ENCODE measurements around the gene CCDC97. TPM values are rescaled to one million over a fixed set of nuclear protein-coding genes. Genes with fewer than 3 reads are reported as not detected.

The CCDC97 gene
- polyA plus RNA-seq (4.9 and 5.5 TPM in 2 replicates), polyA minus RNA-seq (8.1 and 10.2 TPM in 2 replicates)

GRCh38 chr19:41310033-41310831 lies at the start of gene CCDC97:
Gene CCDC97 (plus strand): TSS chr19:41310172. CDS start chr19:41310311, 139 bp downstream.
- H3K4me2 ChIP-seq (ENCODE audit: low read length) = peak within 1 kb of the TSS; percentile 92
- H3K9me3 ChIP-seq (ENCODE audit: low read length) = no peaks in the 10 kb centered on the region
- peak within 1 kb of the TSS; percentile 79 for H3K4me3 ChIP-seq (ENCODE audit: low read length)
- no peaks in the 10 kb centered on the region for H3K9me2 ChIP-seq (ENCODE audit: insufficient read depth, low read length)
- peak within 1 kb of the TSS; percentile 94 for H3K27ac ChIP-seq (ENCODE audit: low read length)
- H3K36me3 ChIP-seq (ENCODE audit: insufficient read depth, low read length) = no peaks in the 10 kb centered on the region
- H4K20me1 ChIP-seq (ENCODE audit: insufficient read depth) = no peaks in the 10 kb centered on the region
- peak within 1 kb of the TSS; percentile 90 for H3K9ac ChIP-seq (ENCODE audit: low read length)
- H3K79me2 ChIP-seq (replicated peaks; ENCODE audit: insufficient read depth, low read length) = peaks cover 10% of the 10 kb centered on the region
- TF ChIP-seq TAF1 (IDR thresholded peaks at IDR 0.05; ENCODE audit: low read depth) (peak; percentile 87), REST (IDR thresholded peaks at IDR 0.05; ENCODE audit: borderline replicate concordance) (peak; percentile 78), EZH2 (IDR thresholded peaks at IDR 0.05; ENCODE audit: borderline replicate concordance, insufficient read depth, low read length, poor library complexity, severe bottlenecking) (no peak), SMC3 (conservative IDR thresholded peaks at IDR 0.05; ENCODE audit: poor library complexity) (peak; percentile 55), POLR2AphosphoS5 (IDR thresholded peaks at IDR 0.05) (peak; percentile 77), MXI1 (conservative IDR thresholded peaks at IDR 0.05; ENCODE audit: poor library complexity, severe bottlenecking) (peak; percentile 91), EP300 (conservative IDR thresholded peaks at IDR 0.05; ENCODE audit: poor library complexity, severe bottlenecking) (peak; percentile 58), RAD21 (conservative IDR thresholded peaks at IDR 0.05) (peak; percentile 32), CTCF (IDR thresholded peaks at IDR 0.05; ENCODE audit: poor library complexity, severe bottlenecking) (no peak)
- no peaks in the 10 kb centered on the region for H3K27me3 ChIP-seq (ENCODE audit: insufficient read depth, low read depth, low read length)
- no peaks in the 10 kb centered on the region for H3F3A ChIP-seq (ENCODE audit: insufficient read depth, low read length, poor library complexity, severe bottlenecking)
- H2AFZ ChIP-seq (ENCODE audit: low read depth, low read length) = peak within 1 kb of the TSS; percentile 87

- Histone ChIP-seq H3K9me3 (ENCODE audit: low read length) (no peaks in the 10 kb centered on the region), H2AFZ (ENCODE audit: low read depth, low read length) (peak overlapping the region; percentile 71), H3K79me2 (replicated peaks; ENCODE audit: insufficient read depth, low read length) (peaks cover 22% of the 10 kb centered on the region), H3K4me3 (ENCODE audit: low read length) (peak overlapping the region; percentile 80), H3F3A (ENCODE audit: insufficient read depth, low read length, poor library complexity, severe bottlenecking) (no peaks in the 10 kb centered on the region), H3K9me2 (ENCODE audit: insufficient read depth, low read length) (no peaks in the 10 kb centered on the region), H4K20me1 (ENCODE audit: insufficient read depth) (peaks cover 1% of the 10 kb centered on the region), H3K36me3 (ENCODE audit: insufficient read depth, low read length) (no peaks in the 10 kb centered on the region), H3K9ac (ENCODE audit: low read length) (peak overlapping the region; percentile 54), H3K27ac (ENCODE audit: low read length) (peak overlapping the region; percentile 30), H3K4me2 (ENCODE audit: low read length) (peak overlapping the region; percentile 54), H3K27me3 (ENCODE audit: insufficient read depth, low read depth, low read length) (no peaks in the 10 kb centered on the region)
- TF ChIP-seq MXI1 (conservative IDR thresholded peaks at IDR 0.05; ENCODE audit: poor library complexity, severe bottlenecking) (no peak), REST (IDR thresholded peaks at IDR 0.05; ENCODE audit: borderline replicate concordance) (no peak), EZH2 (IDR thresholded peaks at IDR 0.05; ENCODE audit: borderline replicate concordance, insufficient read depth, low read length, poor library complexity, severe bottlenecking) (no peak), CTCF (IDR thresholded peaks at IDR 0.05; ENCODE audit: poor library complexity, severe bottlenecking) (no peak), SMC3 (conservative IDR thresholded peaks at IDR 0.05; ENCODE audit: poor library complexity) (no peak), RAD21 (conservative IDR thresholded peaks at IDR 0.05) (no peak), POLR2AphosphoS5 (IDR thresholded peaks at IDR 0.05) (no peak), TAF1 (IDR thresholded peaks at IDR 0.05; ENCODE audit: low read depth) (no peak), EP300 (conservative IDR thresholded peaks at IDR 0.05; ENCODE audit: poor library complexity, severe bottlenecking) (no peak)
Measured at GRCh38 chr19:41261474-41262190, 48.3 kb upstream of the CCDC97 start.

All from neural cell (in vitro differentiated cells).